ENCODE data around the gene THAP7. TPM values are rescaled to one million over a fixed set of nuclear protein-coding genes. Genes with fewer than 3 reads are reported as not detected.

Gene THAP7
- total RNA-seq, 1 donor, result 22.9 TPM

DNA sequence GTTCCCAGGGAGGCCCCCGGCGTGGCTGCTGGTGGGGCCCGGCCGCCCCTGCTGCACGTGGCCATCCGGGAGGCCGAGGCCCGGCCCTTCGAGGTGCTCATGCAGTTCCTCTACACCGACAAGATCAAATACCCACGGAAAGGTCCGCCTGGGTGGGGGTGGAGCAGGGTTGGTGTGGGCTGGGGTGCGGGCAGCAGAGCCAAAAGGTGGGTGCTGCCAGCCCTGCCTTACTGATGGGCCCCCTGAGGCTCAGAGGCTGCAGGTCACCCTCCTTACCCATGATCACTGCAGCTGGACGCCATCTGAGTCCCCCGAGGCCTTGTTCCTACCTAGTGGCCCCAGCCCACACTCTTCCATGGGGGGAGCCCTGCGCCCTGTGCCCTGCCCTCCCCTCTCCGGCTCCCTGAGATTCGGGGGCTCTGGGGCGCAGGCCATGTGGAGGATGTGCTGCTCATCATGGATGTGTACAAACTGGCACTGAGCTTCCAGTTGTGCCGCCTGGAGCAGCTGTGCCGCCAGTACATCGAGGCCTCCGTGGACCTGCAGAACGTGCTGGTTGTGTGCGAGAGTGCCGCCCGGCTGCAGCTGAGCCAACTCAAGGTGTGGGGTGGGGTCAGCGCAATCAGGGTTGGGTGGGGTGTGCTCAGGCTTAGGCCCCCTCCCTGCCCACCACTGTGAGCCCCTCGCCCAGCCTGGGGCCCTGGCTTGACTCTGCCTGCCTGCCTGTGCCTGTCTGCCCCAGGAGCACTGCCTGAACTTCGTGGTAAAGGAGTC lies 7.6 kb downstream of the THAP7 start:
- H3K4me3 ChIP-seq (ENCODE audit: low read depth, low read length), result no peak overlapping the region
- DNase-seq (ENCODE audit: low read depth), result no peak
- TF ChIP-seq, protein P1, sequence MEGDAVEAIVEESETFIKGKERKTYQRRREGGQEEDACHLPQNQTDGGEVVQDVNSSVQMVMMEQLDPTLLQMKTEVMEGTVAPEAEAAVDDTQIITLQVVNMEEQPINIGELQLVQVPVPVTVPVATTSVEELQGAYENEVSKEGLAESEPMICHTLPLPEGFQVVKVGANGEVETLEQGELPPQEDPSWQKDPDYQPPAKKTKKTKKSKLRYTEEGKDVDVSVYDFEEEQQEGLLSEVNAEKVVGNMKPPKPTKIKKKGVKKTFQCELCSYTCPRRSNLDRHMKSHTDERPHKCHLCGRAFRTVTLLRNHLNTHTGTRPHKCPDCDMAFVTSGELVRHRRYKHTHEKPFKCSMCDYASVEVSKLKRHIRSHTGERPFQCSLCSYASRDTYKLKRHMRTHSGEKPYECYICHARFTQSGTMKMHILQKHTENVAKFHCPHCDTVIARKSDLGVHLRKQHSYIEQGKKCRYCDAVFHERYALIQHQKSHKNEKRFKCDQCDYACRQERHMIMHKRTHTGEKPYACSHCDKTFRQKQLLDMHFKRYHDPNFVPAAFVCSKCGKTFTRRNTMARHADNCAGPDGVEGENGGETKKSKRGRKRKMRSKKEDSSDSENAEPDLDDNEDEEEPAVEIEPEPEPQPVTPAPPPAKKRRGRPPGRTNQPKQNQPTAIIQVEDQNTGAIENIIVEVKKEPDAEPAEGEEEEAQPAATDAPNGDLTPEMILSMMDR (IDR thresholded peaks at IDR 0.05; ENCODE audit: insufficient read depth, low read depth, low read length), result no peak

DNA sequence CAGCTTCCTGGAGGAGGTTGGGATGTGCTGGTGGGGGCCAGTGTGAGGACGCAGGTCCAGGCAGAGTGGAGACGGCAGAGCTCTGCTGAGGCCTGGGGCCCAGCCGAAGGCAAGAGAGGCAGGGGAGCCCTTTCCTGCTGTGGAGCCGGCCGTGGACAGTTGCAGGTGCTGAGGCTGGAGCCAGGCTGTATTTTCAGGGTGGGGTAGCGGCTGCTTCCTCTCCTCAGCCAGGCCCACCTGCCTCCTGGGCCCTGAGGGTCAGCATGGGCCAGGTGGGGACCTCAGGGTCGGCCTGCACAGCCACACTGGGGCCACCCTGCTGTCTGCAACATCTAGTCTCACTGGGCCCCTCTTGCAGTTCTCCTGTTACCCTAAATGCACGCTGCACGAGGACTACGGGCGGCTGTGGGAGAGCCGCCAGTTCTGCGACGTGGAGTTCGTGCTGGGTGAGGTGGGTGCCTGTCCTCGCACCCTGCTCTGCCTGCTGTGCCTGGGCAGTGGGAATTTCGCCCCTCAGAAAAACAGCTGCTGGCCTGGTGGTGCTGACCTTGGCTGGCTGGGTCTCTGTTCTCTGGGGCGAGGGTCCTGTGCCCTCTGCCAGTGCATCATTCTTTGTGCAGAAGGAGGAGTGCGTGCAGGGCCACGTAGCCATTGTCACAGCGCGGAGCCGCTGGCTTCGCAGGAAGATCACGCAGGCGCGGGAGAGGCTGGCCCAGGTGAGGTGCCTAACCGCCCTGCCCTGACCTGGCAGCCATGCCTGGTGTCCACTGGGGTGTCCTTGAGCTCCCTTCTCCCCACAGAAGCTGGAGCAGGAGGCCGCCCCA lies 8.4 kb downstream of the THAP7 start:
- no peak overlapping the region for H3K4me3 ChIP-seq (ENCODE audit: low read depth, low read length)
- no peak for DNase-seq (ENCODE audit: low read depth)
- TF ChIP-seq, protein P1 (IDR thresholded peaks at IDR 0.05; ENCODE audit: insufficient read depth, low read depth, low read length), result no peak

DNA sequence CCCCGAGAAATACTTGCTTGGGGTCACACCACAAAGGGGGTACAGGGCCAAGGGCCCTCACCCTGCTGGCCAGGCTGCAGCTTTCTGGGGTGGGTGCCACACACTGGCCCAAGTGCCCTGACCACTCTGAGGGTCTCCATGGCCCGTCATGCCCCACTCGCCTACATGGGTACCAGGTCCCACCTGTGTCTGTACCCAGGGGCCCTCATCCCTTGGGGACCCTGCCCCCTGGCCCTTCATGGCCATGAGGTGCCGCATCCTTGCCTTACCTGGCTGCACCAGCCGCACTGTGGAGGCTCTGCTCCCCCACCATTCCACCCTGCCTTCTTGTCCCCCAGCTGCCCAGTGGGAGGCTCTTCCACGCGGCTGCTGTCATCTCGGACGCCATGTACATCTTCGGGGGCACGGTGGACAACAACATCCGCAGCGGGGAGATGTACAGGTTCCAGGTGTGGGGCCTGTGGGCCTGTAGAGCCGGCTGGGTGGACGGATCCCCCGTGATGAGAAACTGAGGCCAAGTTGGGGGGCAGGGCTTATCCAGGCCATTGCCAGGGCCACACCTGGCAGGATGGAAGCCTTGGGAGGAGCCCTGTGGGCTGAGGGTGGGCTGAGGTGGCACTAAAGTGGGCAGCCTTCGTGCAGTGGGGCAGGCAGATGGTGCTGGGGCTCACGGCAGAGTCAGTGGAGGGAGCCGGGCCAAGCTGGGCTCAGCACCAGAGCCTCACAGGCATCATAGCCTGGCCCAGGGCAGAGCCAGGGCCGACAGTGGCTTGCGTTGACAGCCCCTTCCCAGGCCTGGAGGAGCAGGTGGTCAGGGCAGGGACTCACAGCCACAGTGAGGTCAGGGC lies 9.2 kb downstream of the THAP7 start:
- H3K4me3 ChIP-seq (ENCODE audit: low read depth, low read length), result no peak overlapping the region
- TF ChIP-seq, protein P1 (IDR thresholded peaks at IDR 0.05; ENCODE audit: insufficient read depth, low read depth, low read length), result no peak
- no peak for DNase-seq (ENCODE audit: low read depth)

DNA sequence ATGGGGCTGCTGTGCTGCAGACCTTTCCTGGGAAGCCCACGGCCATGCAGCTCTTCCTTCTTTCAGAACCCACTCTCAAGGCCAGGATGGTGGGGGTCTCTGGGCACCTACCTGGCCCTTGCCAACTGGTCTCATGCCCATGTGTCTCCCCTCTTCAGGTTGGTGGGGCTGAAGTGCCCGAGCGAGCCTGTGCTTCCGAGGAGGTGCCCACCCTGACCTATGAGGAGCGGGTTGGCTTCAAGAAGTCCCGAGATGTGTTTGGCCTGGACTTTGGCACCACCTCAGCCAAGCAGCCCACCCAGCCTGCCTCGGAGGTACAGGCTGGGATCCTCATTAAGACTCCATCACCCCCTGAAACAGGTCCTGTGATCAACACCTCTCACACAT lies 9.9 kb downstream of the THAP7 start:
- TF ChIP-seq, protein P1 (IDR thresholded peaks at IDR 0.05; ENCODE audit: insufficient read depth, low read depth, low read length), result no peak
- no peak overlapping the region for H3K4me3 ChIP-seq (ENCODE audit: low read depth, low read length)
- DNase-seq (ENCODE audit: low read depth), result no peak

DNA sequence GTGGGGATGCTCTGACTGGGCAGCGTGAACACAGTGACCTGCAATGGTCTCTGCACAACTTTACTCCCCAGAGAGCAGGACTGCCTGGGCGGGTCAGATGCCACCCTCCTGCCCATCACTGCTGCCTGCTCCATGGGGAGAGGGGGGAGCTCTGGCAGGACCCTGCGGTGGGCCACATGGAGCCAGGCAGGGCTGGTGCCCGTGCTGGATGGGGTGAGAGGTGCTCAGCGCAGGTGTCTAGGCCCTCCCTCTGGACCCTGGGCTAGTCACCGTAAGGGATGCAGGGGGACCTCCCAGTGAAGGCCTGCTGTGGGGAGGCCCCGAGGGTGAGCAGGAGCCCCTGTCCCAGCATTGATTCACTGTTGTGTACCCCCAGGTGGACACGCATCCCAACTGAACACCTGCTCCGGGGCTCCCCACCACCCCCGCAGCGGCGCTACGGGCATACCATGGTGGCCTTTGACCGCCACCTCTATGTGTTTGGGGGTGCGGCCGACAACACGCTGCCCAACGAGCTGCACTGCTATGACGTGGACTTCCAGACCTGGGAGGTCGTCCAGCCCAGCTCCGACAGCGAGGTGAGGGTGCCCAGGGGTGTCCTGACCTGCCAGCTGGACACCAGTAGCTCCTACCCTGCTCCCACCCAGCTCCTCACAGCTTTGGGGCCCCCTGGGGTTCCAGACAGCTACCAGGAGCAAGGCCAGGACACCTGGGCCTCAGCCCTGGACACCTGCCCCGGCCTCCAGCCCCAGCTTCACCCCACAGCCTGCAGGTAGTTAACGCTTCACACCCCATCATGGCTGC lies 10.5 kb downstream of the THAP7 start:
- no peak overlapping the region for H3K4me3 ChIP-seq (ENCODE audit: low read depth, low read length)
- TF ChIP-seq, protein P1 (IDR thresholded peaks at IDR 0.05; ENCODE audit: insufficient read depth, low read depth, low read length), result no peak
- DNase-seq (ENCODE audit: low read depth), result no peak
